ENCODE measurements around the gene EPS8. TPM values are rescaled to one million over a fixed set of nuclear protein-coding genes. Genes with fewer than 3 reads are reported as not detected.

The EPS8 gene
- total RNA-seq, 1 experiment from 2014 or later, result 7.5 TPM

GRCh38 chr12:15789220-15790171, at the start of gene EPS8 (continued):
- TF ChIP-seq ZNF232 (CRISPR knock-in tag; IDR thresholded peaks at IDR 0.05) (peak; percentile 50; the same call in 1 of the 2 replicates), FOXK1 (CRISPR knock-in tag; IDR thresholded peaks at IDR 0.05) (peak; percentile 63; the same call in 1 of the 2 replicates), IRF2 (CRISPR knock-in tag; IDR thresholded peaks at IDR 0.05; ENCODE audit: borderline replicate concordance, low read depth) (no peak), SP1 (CRISPR knock-in tag; conservative IDR thresholded peaks at IDR 0.05) (peak; percentile 53; the same call in 1 of the 2 replicates), ZNF281 (CRISPR knock-in tag; IDR thresholded peaks at IDR 0.05) (no peak), ZNF512 (CRISPR knock-in tag; IDR thresholded peaks at IDR 0.05; ENCODE audit: borderline replicate concordance) (no peak), CREB1 (CRISPR knock-in tag; IDR thresholded peaks at IDR 0.05) (peak; percentile 60; the same call in 1 of the 2 replicates), ESRRA (CRISPR knock-in tag; IDR thresholded peaks at IDR 0.05; ENCODE audit: borderline replicate concordance) (no peak), CTCF (IDR thresholded peaks at IDR 0.05) (no peak), ZNF423 (CRISPR knock-in tag; IDR thresholded peaks at IDR 0.05) (no peak), TEAD1 (CRISPR knock-in tag; IDR thresholded peaks at IDR 0.05) (peak; percentile 85; the same call in 1 of the 2 replicates), ERG (CRISPR knock-in tag; IDR thresholded peaks at IDR 0.05) (no peak), ETV6 (CRISPR knock-in tag; IDR thresholded peaks at IDR 0.05) (peak; percentile 75), MYBL2 (CRISPR knock-in tag; IDR thresholded peaks at IDR 0.05) (peak; percentile 31; the same call in 1 of the 2 replicates), FOXP1 (CRISPR knock-in tag; IDR thresholded peaks at IDR 0.05; ENCODE audit: borderline replicate concordance) (peak; percentile 70), JUN (CRISPR knock-in tag; IDR thresholded peaks at IDR 0.05) (peak; percentile 27; the same call in 1 of the 2 replicates), CBFB (CRISPR knock-in tag; IDR thresholded peaks at IDR 0.05; ENCODE audit: low read depth) (peak; percentile 74; the same call in 1 of the 2 replicates), CDX4 (CRISPR knock-in tag; IDR thresholded peaks at IDR 0.05; ENCODE audit: borderline replicate concordance) (no peak), ZMAT4 (CRISPR knock-in tag; IDR thresholded peaks at IDR 0.05) (no peak), NFE2L1 (CRISPR knock-in tag; IDR thresholded peaks at IDR 0.05) (0 out of 2 replicates have a peak, but pooled peaks have one; percentile 6), ATF1 (CRISPR knock-in tag; IDR thresholded peaks at IDR 0.05) (peak; percentile 79), ARID4B (CRISPR knock-in tag; IDR thresholded peaks at IDR 0.05; ENCODE audit: borderline replicate concordance) (peak; percentile 83), HMGA2 (CRISPR knock-in tag; IDR thresholded peaks at IDR 0.05) (no peak), E2F5 (CRISPR knock-in tag; IDR thresholded peaks at IDR 0.05) (peak; percentile 84; the same call in 1 of the 2 replicates)
